K562 (cell line): ENCODE data around the gene NINL. TPM values are rescaled to one million over a fixed set of nuclear protein-coding genes. Genes with fewer than 3 reads are reported as not detected.

Experiments used
- BRD9 ChIP-seq: fragments of 450-650 bp; IDR thresholded peaks from 2 replicates; pipeline ENCODE4 v1.6.1; 2018; ENCODE audit warnings: low read depth; ENCODE audit not compliant: partially characterized antibody
- C11orf30 ChIP-seq: fragments of 450-650 bp; IDR thresholded peaks from 2 replicates; pipeline ENCODE4 v1.6.1; 2016; ENCODE audit warnings: low read depth, mild to moderate bottlenecking
- GTF2F1 ChIP-seq: IDR thresholded peaks from 2 replicates; pipeline ENCODE4 v1.6.1; 2011; ENCODE audit warnings: low read depth, low read length, improper control_type of control experiment
- HDAC1 ChIP-seq, 2 experiments: fragments of 450-650 bp; IDR thresholded peaks; 2 replicates each; pipeline ENCODE4 v1.6.1; 2016 to 2017; ENCODE audit warnings: inconsistent platforms in 1 of 2, mild to moderate bottlenecking in 1 of 2, moderate library complexity in 1 of 2
- HOXB6 ChIP-seq: fragments of 250-450 bp; sonication (Bioruptor Pico); IDR thresholded peaks from 2 replicates; pipeline ENCODE4 v1.5.1; 2022; ENCODE audit warnings: mild to moderate bottlenecking, borderline replicate concordance
- MAFK ChIP-seq: IDR thresholded peaks from 2 replicates; pipeline ENCODE4 v1.6.1; 2011; ENCODE audit warnings: low read length, improper control_type of control experiment
- MEIS2 ChIP-seq: fragments of 450-650 bp; IDR thresholded peaks from 2 replicates; pipeline ENCODE4 v1.6.1; 2014; ENCODE audit warnings: mild to moderate bottlenecking; ENCODE audit not compliant: partially characterized antibody
- NEUROD1 ChIP-seq: fragments of 150-350 bp; IDR thresholded peaks from 2 replicates; pipeline ENCODE4 v1.6.1; 2014; ENCODE audit warnings: borderline replicate concordance, low read length, low read depth; ENCODE audit not compliant: partially characterized antibody
- RAD51 ChIP-seq: fragments of 450-650 bp; IDR thresholded peaks from 2 replicates; pipeline ENCODE4 v1.7.1; 2016; ENCODE audit warnings: low read depth, mild to moderate bottlenecking, borderline replicate concordance
- ZNF165 ChIP-seq: fragments of 250-450 bp; sonication (Bioruptor Pico); IDR thresholded peaks from 2 replicates; pipeline ENCODE4 v1.4.0; 2020; ENCODE audit warnings: borderline replicate concordance
- ZNF77 ChIP-seq: fragments of 250-450 bp; sonication (Bioruptor Pico); IDR thresholded peaks from 2 replicates; pipeline ENCODE4 v1.5.0; 2020
- polyA plus RNA-seq, 8 experiments: library from polyadenylated mRNA; depleted of rRNA in 4 of 8; stranded (reverse) in 5 of 8; unstranded in 3 of 8; fragments of >200 nt; fragmentation: Nextera tagmentation in 2 of 8; fragmentation: Illumina TruSeq in 1 of 8; extraction: Ambion mirVana in 2 of 8; extraction: Trizol in 1 of 8; gene quantifications; 2 replicates each; pipeline versions ENCODE4 v1.2.1 to v1.2.3, GENCODE V29; 2011 to 2014; ENCODE audit warnings: inconsistent platforms in 1 of 8, missing spikeins in 1 of 8
- total RNA-seq, 7 experiments: library from RNA; depleted of rRNA in 6 of 7; stranded (reverse); fragments of >200 nt in 6 of 7; fragmentation: Illumina TruSeq in 2 of 7; extraction: Trizol in 2 of 7; gene quantifications; 2 replicates each; pipeline versions ENCODE4 v1.2.1 to v1.2.3, GENCODE V29; 2011 to 2021; ENCODE audit warnings: low replicate concordance in 1 of 7
- TF ChIP-seq, protein P1 (sequence below): sonication (generic); formaldehyde crosslinking; IDR thresholded peaks from 2 replicates; pipeline ENCODE4 v1.8.0; 2022; ENCODE audit warnings: mild to moderate bottlenecking, missing genetic modification reagents

NINL gene
- total and polyA plus RNA-seq, 9 of the 15 experiments (the other 6 are each of a cell fraction or from before 2014, with no cell fraction given) = 0.03 to 0.22 (median 0.05) TPM; not detected in 5

GRCh38 chr20:25496165-25496967 is 89.0 kb downstream of the NINL start (continued):
- TF ChIP-seq, protein P1, sequence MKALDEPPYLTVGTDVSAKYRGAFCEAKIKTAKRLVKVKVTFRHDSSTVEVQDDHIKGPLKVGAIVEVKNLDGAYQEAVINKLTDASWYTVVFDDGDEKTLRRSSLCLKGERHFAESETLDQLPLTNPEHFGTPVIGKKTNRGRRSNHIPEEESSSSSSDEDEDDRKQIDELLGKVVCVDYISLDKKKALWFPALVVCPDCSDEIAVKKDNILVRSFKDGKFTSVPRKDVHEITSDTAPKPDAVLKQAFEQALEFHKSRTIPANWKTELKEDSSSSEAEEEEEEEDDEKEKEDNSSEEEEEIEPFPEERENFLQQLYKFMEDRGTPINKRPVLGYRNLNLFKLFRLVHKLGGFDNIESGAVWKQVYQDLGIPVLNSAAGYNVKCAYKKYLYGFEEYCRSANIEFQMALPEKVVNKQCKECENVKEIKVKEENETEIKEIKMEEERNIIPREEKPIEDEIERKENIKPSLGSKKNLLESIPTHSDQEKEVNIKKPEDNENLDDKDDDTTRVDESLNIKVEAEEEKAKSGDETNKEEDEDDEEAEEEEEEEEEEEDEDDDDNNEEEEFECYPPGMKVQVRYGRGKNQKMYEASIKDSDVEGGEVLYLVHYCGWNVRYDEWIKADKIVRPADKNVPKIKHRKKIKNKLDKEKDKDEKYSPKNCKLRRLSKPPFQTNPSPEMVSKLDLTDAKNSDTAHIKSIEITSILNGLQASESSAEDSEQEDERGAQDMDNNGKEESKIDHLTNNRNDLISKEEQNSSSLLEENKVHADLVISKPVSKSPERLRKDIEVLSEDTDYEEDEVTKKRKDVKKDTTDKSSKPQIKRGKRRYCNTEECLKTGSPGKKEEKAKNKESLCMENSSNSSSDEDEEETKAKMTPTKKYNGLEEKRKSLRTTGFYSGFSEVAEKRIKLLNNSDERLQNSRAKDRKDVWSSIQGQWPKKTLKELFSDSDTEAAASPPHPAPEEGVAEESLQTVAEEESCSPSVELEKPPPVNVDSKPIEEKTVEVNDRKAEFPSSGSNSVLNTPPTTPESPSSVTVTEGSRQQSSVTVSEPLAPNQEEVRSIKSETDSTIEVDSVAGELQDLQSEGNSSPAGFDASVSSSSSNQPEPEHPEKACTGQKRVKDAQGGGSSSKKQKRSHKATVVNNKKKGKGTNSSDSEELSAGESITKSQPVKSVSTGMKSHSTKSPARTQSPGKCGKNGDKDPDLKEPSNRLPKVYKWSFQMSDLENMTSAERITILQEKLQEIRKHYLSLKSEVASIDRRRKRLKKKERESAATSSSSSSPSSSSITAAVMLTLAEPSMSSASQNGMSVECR (CRISPR knock-in tag) = no peak
- no peak for TF ChIP-seq MEIS2
- TF ChIP-seq HOXB6 (CRISPR knock-in tag) = no peak
- TF ChIP-seq ZNF77 (CRISPR knock-in tag) = no peak
- TF ChIP-seq ZNF165 (CRISPR knock-in tag) = no peak
- TF ChIP-seq BRD9 = no peak
- no peak for TF ChIP-seq HDAC1 (IDR thresholded peaks at IDR 0.05)
- no peak for TF ChIP-seq RAD51
- TF ChIP-seq MAFK = no peak
- no peak for TF ChIP-seq C11orf30
- TF ChIP-seq NEUROD1 = no peak
- no peak for TF ChIP-seq GTF2F1
